ENCODE data around the gene MCAM. TPM values are rescaled to one million over a fixed set of nuclear protein-coding genes. Genes with fewer than 3 reads are reported as not detected.

The MCAM gene
- total RNA-seq, 1 donor from 2014 or later: 563 TPM

DNA sequence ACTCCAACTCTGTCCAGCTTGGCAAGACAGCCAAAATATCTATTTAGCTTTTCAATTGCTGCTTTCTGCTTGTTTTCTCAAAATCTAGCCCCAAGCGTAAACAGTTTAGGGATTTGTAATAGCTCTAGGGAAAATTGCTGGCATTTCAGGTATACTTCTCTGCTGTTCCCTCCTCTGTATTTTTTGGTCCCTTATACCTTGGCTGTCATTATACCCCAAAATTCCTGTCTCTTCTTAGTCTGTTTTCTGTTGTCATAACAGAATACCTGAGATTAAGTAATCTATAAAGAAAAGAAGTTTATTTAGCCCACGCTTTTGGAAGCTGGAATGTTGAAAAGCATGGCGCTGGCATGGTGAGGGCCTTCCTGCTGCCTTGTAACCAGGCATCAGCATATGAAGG, 23.5 kb downstream of the MCAM start:
- DNase-seq (ENCODE audit: low read depth): no peak
- Histone ChIP-seq H3K4me3 (ENCODE audit: low read depth, low read length) (no peak overlapping the region), H3K36me3 (ENCODE audit: control insufficient read depth, insufficient read depth, low read length) (no peaks in the 10 kb centered on the region), H3K27me3 (ENCODE audit: control insufficient read depth, insufficient read depth, low read length) (no peaks in the 10 kb centered on the region)
- TF ChIP-seq, protein P1, sequence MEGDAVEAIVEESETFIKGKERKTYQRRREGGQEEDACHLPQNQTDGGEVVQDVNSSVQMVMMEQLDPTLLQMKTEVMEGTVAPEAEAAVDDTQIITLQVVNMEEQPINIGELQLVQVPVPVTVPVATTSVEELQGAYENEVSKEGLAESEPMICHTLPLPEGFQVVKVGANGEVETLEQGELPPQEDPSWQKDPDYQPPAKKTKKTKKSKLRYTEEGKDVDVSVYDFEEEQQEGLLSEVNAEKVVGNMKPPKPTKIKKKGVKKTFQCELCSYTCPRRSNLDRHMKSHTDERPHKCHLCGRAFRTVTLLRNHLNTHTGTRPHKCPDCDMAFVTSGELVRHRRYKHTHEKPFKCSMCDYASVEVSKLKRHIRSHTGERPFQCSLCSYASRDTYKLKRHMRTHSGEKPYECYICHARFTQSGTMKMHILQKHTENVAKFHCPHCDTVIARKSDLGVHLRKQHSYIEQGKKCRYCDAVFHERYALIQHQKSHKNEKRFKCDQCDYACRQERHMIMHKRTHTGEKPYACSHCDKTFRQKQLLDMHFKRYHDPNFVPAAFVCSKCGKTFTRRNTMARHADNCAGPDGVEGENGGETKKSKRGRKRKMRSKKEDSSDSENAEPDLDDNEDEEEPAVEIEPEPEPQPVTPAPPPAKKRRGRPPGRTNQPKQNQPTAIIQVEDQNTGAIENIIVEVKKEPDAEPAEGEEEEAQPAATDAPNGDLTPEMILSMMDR (IDR thresholded peaks at IDR 0.05; ENCODE audit: insufficient read depth, low read length, poor library complexity, severe bottlenecking): no peak

DNA sequence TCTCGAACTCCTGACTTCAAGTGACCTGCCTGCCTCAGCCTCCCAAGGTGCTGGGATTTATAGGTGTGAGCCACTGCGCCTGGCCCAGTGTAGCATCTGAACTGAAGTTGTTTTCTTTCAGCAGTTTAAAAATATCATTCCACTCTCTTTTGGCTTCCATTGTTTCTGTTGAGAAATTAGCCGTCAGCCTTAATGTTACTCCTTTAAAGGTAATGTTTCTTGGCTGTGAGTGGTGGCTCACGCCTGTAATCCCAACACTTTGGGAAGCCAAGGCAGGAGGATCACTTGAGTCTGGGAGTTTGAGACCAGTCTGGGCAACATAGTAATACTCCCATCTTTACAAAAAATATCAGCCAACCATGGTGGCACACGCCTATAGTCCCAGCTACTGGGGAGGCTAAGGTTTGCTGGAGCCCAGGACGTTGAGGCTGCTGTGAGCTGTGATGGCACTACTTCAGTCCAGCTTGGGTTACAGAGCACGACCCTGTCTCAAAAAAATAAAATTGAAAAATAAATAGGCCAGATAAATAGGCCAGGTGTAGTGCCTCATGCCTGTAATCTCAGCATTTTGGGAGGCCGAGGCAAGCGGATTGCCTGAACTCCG, 25.9 kb downstream of the MCAM start:
- TF ChIP-seq, protein P1 (IDR thresholded peaks at IDR 0.05; ENCODE audit: insufficient read depth, low read length, poor library complexity, severe bottlenecking): no peak
- H3K36me3 ChIP-seq (ENCODE audit: control insufficient read depth, insufficient read depth, low read length): no peaks in the 10 kb centered on the region
- H3K27me3 ChIP-seq (ENCODE audit: control insufficient read depth, insufficient read depth, low read length): no peaks in the 10 kb centered on the region
- no peak for DNase-seq (ENCODE audit: low read depth)
- no peak overlapping the region for H3K4me3 ChIP-seq (ENCODE audit: low read depth, low read length)

DNA sequence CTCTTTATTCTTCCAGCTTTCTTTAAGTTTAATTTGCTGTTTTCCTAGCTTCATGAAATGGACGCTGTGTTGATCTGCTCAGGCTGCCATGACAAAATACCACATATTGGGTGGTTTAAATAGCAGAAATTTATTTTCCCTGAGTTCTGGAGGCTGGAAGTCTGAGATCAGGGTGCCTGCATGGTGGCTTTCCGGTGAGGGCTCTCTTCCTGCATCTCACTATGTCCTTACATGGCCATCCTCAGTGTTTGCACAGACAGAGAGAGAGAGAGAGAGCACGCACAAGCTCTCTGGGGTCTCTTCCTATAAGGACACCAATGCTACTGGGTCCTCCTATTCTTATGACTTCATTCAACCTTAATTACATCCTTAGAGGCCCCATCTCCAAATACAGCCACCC, 28.7 kb downstream of the MCAM start:
- no peak for DNase-seq (ENCODE audit: low read depth)
- TF ChIP-seq, protein P1 (IDR thresholded peaks at IDR 0.05; ENCODE audit: insufficient read depth, low read length, poor library complexity, severe bottlenecking): no peak
- Histone ChIP-seq H3K36me3 (ENCODE audit: control insufficient read depth, insufficient read depth, low read length) (no peaks in the 10 kb centered on the region), H3K4me3 (ENCODE audit: low read depth, low read length) (no peak overlapping the region), H3K27me3 (ENCODE audit: control insufficient read depth, insufficient read depth, low read length) (no peaks in the 10 kb centered on the region)

DNA sequence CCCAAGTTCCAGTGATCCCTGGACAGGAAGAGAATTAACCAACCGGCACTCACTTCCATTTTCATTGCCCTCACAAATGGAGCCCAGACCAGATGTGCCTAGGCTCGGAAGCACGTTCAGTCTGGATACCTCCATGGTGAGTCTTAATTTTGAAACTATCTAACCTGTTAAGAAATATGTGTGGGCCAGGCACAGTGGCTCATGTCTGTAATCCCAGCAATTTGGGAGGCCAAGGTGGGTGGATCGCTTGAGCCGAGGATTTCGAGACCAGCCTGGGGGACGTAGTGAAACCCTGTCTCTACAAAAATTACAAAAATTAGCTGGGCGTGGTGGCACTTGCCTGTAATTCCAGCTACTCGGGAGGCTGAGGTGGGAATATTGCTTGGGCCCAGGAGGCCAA, 31.5 kb downstream of the MCAM start:
- Histone ChIP-seq H3K36me3 (ENCODE audit: control insufficient read depth, insufficient read depth, low read length) (no peaks in the 10 kb centered on the region), H3K27me3 (ENCODE audit: control insufficient read depth, insufficient read depth, low read length) (no peaks in the 10 kb centered on the region), H3K4me3 (ENCODE audit: low read depth, low read length) (no peak overlapping the region)
- no peak for DNase-seq (ENCODE audit: low read depth)
- TF ChIP-seq, protein P1 (IDR thresholded peaks at IDR 0.05; ENCODE audit: insufficient read depth, low read length, poor library complexity, severe bottlenecking): no peak

DNA sequence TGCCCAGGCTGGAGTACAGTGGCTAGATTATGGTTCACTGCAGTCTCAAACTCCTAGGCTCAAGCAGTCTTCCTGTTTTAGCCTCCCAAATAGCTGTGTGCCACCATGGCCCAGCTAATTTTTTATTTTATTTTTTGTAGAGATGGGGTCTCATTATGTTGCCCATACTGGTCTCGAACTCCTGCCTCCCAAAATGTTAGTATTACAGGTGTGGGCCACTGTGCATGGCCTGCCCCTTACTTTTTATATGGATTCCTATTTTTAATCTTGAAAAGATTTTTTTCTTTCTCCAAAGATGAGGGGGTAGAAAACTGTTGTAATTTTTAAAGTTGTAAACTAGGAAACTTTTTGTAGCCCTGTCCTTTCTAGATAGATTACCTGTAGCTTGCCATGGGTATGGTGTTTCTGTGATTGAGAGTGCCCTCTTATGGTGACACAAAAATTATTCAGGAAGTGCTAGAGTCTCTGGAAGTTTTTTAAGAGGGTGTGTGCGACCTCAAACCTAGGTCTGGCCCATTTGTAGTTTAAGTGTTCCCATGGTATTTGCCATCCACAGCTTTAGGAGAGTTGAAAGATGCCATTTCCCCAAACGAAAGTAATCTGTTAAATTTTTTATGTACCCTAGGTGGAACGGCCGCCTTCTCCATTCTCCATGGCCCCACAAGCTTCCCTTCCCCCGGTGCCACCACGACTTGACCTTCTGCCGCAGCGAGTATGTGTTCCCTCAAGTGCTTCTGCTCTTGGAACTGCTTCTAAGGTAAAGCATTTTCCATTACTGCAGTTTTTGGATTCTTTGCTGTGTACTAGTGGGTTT, 32.4 kb downstream of the MCAM start:
- H3K36me3 ChIP-seq (ENCODE audit: control insufficient read depth, insufficient read depth, low read length): no peaks in the 10 kb centered on the region
- TF ChIP-seq, protein P1 (IDR thresholded peaks at IDR 0.05; ENCODE audit: insufficient read depth, low read length, poor library complexity, severe bottlenecking): peak; percentile 50

More for the DNA sequence above, 32.4 kb downstream of the MCAM start:
- H3K27me3 ChIP-seq (ENCODE audit: control insufficient read depth, insufficient read depth, low read length): no peaks in the 10 kb centered on the region
- DNase-seq (ENCODE audit: low read depth): no peak
- no peak overlapping the region for H3K4me3 ChIP-seq (ENCODE audit: low read depth, low read length)
